ENCODE data around the gene MMP24. TPM values are rescaled to one million over a fixed set of nuclear protein-coding genes. Genes with fewer than 3 reads are reported as not detected.
"Not testable (repeated sequence)": the region's sequence is repeated elsewhere in the genome, so short reads cannot be mapped to it uniquely, and the experiment has no call there.

MMP24 gene
- total RNA-seq, 1 experiment from 2014 or later: 7.1 TPM

DNA sequence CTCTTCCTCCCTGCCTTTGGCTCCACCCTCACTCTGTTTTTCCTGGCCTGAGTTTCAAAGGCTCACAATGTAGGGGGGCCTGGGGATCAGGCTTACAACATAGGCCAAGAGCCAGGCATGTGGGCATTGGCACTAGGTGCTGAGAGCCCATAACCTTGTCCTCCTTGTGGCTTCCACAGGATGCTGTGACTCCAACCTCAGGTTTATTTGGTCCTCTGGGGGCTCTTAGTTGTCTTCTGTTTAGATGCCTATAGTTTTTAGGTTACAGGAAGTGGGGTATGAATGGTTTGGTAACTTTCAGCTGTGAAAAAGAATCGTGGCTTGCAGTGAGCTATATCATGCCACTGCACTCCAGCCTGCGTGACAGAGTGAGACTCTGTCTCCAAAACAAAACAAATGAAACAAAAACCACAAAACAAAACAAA, 25.6 kb downstream of the MMP24 start:
- ChIA-PET POLR2A (no interaction called here), CTCF (no interaction called here)
- DNase-seq (ENCODE audit: low read depth, low spot score): no peak
- Histone ChIP-seq H3K27ac (ENCODE audit: low read length) (no peak overlapping the region), H3K36me3 (ENCODE audit: control insufficient read depth, insufficient read depth, low read length) (no peaks in the 10 kb centered on the region), H3K4me3 (ENCODE audit: low read depth in 2 of 2, low read length in 2 of 2) (no peak overlapping the region), H3K9me3 (ENCODE audit: control insufficient read depth, insufficient read depth, low read depth, low read length) (no peaks in the 10 kb centered on the region), H3K4me1 (ENCODE audit: control insufficient read depth, insufficient read depth, low read length) (no peaks in the 10 kb centered on the region), H3K27me3 (ENCODE audit: control insufficient read depth, insufficient read depth, low read length) (no peaks in the 10 kb centered on the region)
- no TSS peak for BruUV-seq (replicated peaks)
- intact Hi-C loops (cut with micrococcal nuclease; ENCODE audit: unreplicated experiment) (no loop called here), in situ Hi-C loops (cut with HindIII; ENCODE audit: low pct_unique_long_range_greater_than_20kb, low sequenced_read_pairs) (no loop called here)
- TF ChIP-seq POLR2AphosphoS5 (IDR thresholded peaks at IDR 0.05; ENCODE audit: low read depth, low read length): no peak
- TF ChIP-seq SIN3A (IDR thresholded peaks at IDR 0.05; ENCODE audit: borderline replicate concordance, insufficient read depth, low read depth, low read length): no peak
- TF ChIP-seq, protein P1, sequence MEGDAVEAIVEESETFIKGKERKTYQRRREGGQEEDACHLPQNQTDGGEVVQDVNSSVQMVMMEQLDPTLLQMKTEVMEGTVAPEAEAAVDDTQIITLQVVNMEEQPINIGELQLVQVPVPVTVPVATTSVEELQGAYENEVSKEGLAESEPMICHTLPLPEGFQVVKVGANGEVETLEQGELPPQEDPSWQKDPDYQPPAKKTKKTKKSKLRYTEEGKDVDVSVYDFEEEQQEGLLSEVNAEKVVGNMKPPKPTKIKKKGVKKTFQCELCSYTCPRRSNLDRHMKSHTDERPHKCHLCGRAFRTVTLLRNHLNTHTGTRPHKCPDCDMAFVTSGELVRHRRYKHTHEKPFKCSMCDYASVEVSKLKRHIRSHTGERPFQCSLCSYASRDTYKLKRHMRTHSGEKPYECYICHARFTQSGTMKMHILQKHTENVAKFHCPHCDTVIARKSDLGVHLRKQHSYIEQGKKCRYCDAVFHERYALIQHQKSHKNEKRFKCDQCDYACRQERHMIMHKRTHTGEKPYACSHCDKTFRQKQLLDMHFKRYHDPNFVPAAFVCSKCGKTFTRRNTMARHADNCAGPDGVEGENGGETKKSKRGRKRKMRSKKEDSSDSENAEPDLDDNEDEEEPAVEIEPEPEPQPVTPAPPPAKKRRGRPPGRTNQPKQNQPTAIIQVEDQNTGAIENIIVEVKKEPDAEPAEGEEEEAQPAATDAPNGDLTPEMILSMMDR (IDR thresholded peaks at IDR 0.05): no peak
- no peak for TF ChIP-seq TCF7L2 (IDR thresholded peaks at IDR 0.05; ENCODE audit: low read depth, low read length)
- TF ChIP-seq, protein P2, sequence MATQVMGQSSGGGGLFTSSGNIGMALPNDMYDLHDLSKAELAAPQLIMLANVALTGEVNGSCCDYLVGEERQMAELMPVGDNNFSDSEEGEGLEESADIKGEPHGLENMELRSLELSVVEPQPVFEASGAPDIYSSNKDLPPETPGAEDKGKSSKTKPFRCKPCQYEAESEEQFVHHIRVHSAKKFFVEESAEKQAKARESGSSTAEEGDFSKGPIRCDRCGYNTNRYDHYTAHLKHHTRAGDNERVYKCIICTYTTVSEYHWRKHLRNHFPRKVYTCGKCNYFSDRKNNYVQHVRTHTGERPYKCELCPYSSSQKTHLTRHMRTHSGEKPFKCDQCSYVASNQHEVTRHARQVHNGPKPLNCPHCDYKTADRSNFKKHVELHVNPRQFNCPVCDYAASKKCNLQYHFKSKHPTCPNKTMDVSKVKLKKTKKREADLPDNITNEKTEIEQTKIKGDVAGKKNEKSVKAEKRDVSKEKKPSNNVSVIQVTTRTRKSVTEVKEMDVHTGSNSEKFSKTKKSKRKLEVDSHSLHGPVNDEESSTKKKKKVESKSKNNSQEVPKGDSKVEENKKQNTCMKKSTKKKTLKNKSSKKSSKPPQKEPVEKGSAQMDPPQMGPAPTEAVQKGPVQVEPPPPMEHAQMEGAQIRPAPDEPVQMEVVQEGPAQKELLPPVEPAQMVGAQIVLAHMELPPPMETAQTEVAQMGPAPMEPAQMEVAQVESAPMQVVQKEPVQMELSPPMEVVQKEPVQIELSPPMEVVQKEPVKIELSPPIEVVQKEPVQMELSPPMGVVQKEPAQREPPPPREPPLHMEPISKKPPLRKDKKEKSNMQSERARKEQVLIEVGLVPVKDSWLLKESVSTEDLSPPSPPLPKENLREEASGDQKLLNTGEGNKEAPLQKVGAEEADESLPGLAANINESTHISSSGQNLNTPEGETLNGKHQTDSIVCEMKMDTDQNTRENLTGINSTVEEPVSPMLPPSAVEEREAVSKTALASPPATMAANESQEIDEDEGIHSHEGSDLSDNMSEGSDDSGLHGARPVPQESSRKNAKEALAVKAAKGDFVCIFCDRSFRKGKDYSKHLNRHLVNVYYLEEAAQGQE (IDR thresholded peaks at IDR 0.05; ENCODE audit: insufficient read depth in 1 of 2, low read depth in 2 of 2, low read length in 1 of 2): no peak
- ATAC-seq: no peak

GRCh38 chr20:35252598-35252997, 26.1 kb downstream of the MMP24 start:
- POLR2A ChIA-PET; BruUV-seq (replicated peaks); CTCF ChIA-PET; in situ Hi-C loops (cut with HindIII; ENCODE audit: low pct_unique_long_range_greater_than_20kb, low sequenced_read_pairs); H3K36me3 ChIP-seq (ENCODE audit: control insufficient read depth, insufficient read depth, low read length); H3K4me3 ChIP-seq (ENCODE audit: low read depth in 2 of 2, low read length in 2 of 2); H3K27me3 ChIP-seq (ENCODE audit: control insufficient read depth, insufficient read depth, low read length); DNase-seq (ENCODE audit: low read depth, low spot score); H3K9me3 ChIP-seq (ENCODE audit: control insufficient read depth, insufficient read depth, low read depth, low read length); H3K27ac ChIP-seq (ENCODE audit: low read length); ATAC-seq; intact Hi-C loops (cut with micrococcal nuclease; ENCODE audit: unreplicated experiment); H3K4me1 ChIP-seq (ENCODE audit: control insufficient read depth, insufficient read depth, low read length): not testable (repeated sequence)

DNA sequence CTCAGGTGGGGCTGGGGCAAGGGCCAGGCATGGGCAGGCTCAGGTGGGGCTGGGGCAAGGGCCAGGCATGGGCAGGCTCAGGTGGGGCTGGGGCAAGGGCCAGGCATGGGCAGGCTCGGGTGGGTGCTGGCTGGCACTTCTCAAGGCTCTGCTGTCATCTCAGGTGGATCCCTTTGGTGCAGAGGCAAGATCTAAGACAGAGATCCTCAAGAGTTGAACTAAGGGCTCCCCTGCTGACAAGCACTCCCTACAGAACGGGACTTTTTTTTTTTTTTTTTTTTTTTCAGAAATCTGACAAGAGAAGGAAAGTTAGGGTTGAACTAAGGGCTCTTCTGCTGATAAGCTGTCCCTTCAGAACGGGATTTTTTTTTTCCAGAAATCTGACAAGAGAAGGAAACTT, 26.5 kb downstream of the MMP24 start:
- intact Hi-C loops (cut with micrococcal nuclease; ENCODE audit: unreplicated experiment) (no loop called here), in situ Hi-C loops (cut with HindIII; ENCODE audit: low pct_unique_long_range_greater_than_20kb, low sequenced_read_pairs) (no loop called here)
- no peak for ATAC-seq
- no peaks in the 10 kb centered on the region for H3K27me3 ChIP-seq (ENCODE audit: control insufficient read depth, insufficient read depth, low read length)
- no peak for DNase-seq (ENCODE audit: low read depth, low spot score)
- H3K36me3 ChIP-seq (ENCODE audit: control insufficient read depth, insufficient read depth, low read length): no peaks in the 10 kb centered on the region
- H3K4me1 ChIP-seq (ENCODE audit: control insufficient read depth, insufficient read depth, low read length): peaks cover 7% of the 10 kb centered on the region
- no peak overlapping the region for H3K4me3 ChIP-seq (ENCODE audit: low read depth in 2 of 2, low read length in 2 of 2)
- TF ChIP-seq POLR2AphosphoS5 (IDR thresholded peaks at IDR 0.05; ENCODE audit: low read depth, low read length): no peak
- TF ChIP-seq TCF7L2 (IDR thresholded peaks at IDR 0.05; ENCODE audit: low read depth, low read length): no peak
- TF ChIP-seq, protein P1 (IDR thresholded peaks at IDR 0.05): no peak
- TF ChIP-seq, protein P2 (IDR thresholded peaks at IDR 0.05; ENCODE audit: insufficient read depth in 1 of 2, low read depth in 2 of 2, low read length in 1 of 2): no peak
- TF ChIP-seq SIN3A (IDR thresholded peaks at IDR 0.05; ENCODE audit: borderline replicate concordance, insufficient read depth, low read depth, low read length): no peak
- ChIA-PET CTCF (no interaction called here), POLR2A (interaction anchor here (0.6 kb wide), 1 partner anchor 201 kb away, joined by 5 read pairs; no protein-coding TSS in a partner anchor)
- no peaks in the 10 kb centered on the region for H3K9me3 ChIP-seq (ENCODE audit: control insufficient read depth, insufficient read depth, low read depth, low read length)
- BruUV-seq (replicated peaks): no TSS peak
- no peak overlapping the region for H3K27ac ChIP-seq (ENCODE audit: low read length)

Data from Panc1 (cell line).